Putamen (tissue), 1 donor: ENCODE results near the gene ZNF667.

ENCODE experiments used
- DNase-seq: peaks from one replicate; pipeline ENCODE4 v3.0.0-alpha.2; 2016; ENCODE audit warnings: low spot score

ZNF667 gene

DNA sequence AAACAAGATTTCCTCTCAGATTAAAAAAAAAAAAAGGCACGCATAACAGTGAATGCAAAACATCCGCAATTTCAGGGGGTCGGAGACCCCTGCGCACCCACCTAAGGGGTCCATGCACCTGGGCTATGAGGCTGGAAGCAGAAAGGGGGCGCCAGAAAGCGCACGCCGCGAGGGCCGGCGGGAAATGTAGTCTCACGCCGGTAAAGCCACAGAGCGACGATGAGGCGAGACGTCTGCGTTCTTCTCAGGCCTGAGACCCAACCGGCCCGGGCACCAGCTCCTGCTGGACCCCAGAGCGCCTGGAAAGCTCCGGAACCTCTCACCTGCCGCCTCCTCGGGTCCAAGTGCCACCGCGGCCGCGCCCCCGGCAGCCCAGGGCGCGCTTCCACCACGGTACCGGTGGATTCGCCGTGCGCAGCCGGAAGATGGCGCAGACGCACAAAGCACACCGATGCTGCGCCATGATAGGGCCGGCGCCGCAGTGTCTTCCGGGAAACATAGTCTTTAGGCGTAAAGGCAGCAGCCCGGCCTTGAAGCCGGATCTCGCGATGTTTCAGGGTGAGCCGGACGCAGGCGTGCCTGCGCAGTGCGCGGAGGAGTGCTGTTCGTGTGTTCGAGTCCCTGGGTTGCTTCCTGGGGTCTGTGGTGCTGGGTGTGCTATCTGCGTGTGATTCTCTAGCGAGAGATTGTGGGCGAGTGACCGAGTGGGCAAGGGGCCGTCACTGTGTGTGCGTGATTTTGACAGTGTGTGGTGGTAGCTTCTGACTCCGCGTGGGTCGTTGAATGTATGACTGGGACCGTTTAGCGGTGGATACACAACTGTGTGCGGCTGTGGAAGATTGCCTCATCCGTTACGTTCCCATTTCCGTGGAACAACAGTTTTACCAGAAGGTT, 83.8 kb downstream of the ZNF667 start, which contains the start of gene ZNF582:
TSS of gene ZNF582 (minus strand) at position 416 of the 894 bp plus-strand sequence. CDS start 1,782 bp downstream, outside the sequence.
- peak; percentile 96 for DNase-seq
